Measurements from ENCODE around the gene CACNA2D4. TPM values are rescaled to one million over a fixed set of nuclear protein-coding genes. Genes with fewer than 3 reads are reported as not detected.

The CACNA2D4 gene
- total and polyA plus RNA-seq, 2 of the 13 experiments (the other 11 are each of a cell fraction or from before 2014, with no cell fraction given): 14.2 to 136 TPM

- TF ChIP-seq IKZF1 (IDR thresholded peaks at IDR 0.05) (no peak), ZNF468 (CRISPR knock-in tag; IDR thresholded peaks at IDR 0.05) (no peak), KMT2A (CRISPR knock-in tag; IDR thresholded peaks at IDR 0.05) (peak; percentile 48; the same call in 1 of the 2 replicates), REST (IDR thresholded peaks at IDR 0.05; ENCODE audit: borderline replicate concordance in 1 of 2, low read depth in 1 of 2, low read length in 2 of 2) (0 out of 4 replicates have a peak, but pooled peaks of 1 of the 2 experiments have one; percentile 43), USF2 (IDR thresholded peaks at IDR 0.05; ENCODE audit: low read depth, low read length) (no peak), USF2 (CRISPR knock-in tag; IDR thresholded peaks at IDR 0.05; ENCODE audit: borderline replicate concordance) (no peak), XRCC5 (optimal IDR thresholded peaks at IDR 0.05; ENCODE audit: low read length) (no peak), NFATC3 (CRISPR knock-in tag; IDR thresholded peaks at IDR 0.05) (no peak), KIAA2018 (CRISPR knock-in tag; IDR thresholded peaks at IDR 0.05; ENCODE audit: borderline replicate concordance) (no peak), SKIL (CRISPR knock-in tag; IDR thresholded peaks at IDR 0.05; ENCODE audit: borderline replicate concordance) (peak; percentile 54; the same call in 1 of the 2 replicates), ZNF30 (CRISPR knock-in tag; IDR thresholded peaks at IDR 0.05) (no peak), ERF (CRISPR knock-in tag; IDR thresholded peaks at IDR 0.05) (peak; percentile 78)
Measured at GRCh38 chr12:1812650-1813302, 105.7 kb downstream of the CACNA2D4 start (continued).
